ENCODE results near the gene ATAD3A. TPM values are rescaled to one million over a fixed set of nuclear protein-coding genes. Genes with fewer than 3 reads are reported as not detected.
"Not testable (repeated sequence)": the region's sequence is repeated elsewhere in the genome, so short reads cannot be mapped to it uniquely, and the experiment has no call there.

Gene ATAD3A
- polyA plus RNA-seq, 1 donor from 2014 or later, result 30.3 TPM

GRCh38 chr1:1521331-1521730, 9.4 kb downstream of the ATAD3A start:
- Histone ChIP-seq H3F3A (ENCODE audit: insufficient read depth, low read length, poor library complexity, severe bottlenecking) (no peaks in the 10 kb centered on the region), H3K9me2 (ENCODE audit: insufficient read depth, low read length) (no peaks in the 10 kb centered on the region), H3K9ac (ENCODE audit: low read length) (no peak overlapping the region), H3K27ac (ENCODE audit: low read length) (no peak overlapping the region), H3K9me3 (ENCODE audit: low read length) (no peaks in the 10 kb centered on the region), H2AFZ (ENCODE audit: low read depth, low read length) (no peak overlapping the region), H3K27me3 (ENCODE audit: insufficient read depth, low read depth, low read length) (no peaks in the 10 kb centered on the region), H3K79me2 (replicated peaks; ENCODE audit: insufficient read depth, low read length) (no peaks in the 10 kb centered on the region), H3K4me3 (ENCODE audit: low read length) (no peak overlapping the region), H3K4me2 (ENCODE audit: low read length) (no peak overlapping the region), H3K36me3 (ENCODE audit: insufficient read depth, low read length) (no peaks in the 10 kb centered on the region), H4K20me1 (ENCODE audit: insufficient read depth) (no peaks in the 10 kb centered on the region)
- TF ChIP-seq POLR2AphosphoS5 (IDR thresholded peaks at IDR 0.05) (no peak), SMC3 (conservative IDR thresholded peaks at IDR 0.05; ENCODE audit: poor library complexity) (no peak), EP300 (conservative IDR thresholded peaks at IDR 0.05; ENCODE audit: poor library complexity, severe bottlenecking) (no peak), REST (IDR thresholded peaks at IDR 0.05; ENCODE audit: borderline replicate concordance) (no peak), EZH2 (IDR thresholded peaks at IDR 0.05; ENCODE audit: borderline replicate concordance, insufficient read depth, low read length, poor library complexity, severe bottlenecking) (no peak), TAF1 (IDR thresholded peaks at IDR 0.05; ENCODE audit: low read depth) (no peak), RAD21 (conservative IDR thresholded peaks at IDR 0.05) (no peak), CTCF (IDR thresholded peaks at IDR 0.05; ENCODE audit: poor library complexity, severe bottlenecking) (no peak), MXI1 (conservative IDR thresholded peaks at IDR 0.05; ENCODE audit: poor library complexity, severe bottlenecking) (no peak)

- H3K36me3 ChIP-seq (ENCODE audit: insufficient read depth, low read length); H3K4me2 ChIP-seq (ENCODE audit: low read length); H3K9ac ChIP-seq (ENCODE audit: low read length): not testable (repeated sequence)
These were observed 10.6 kb downstream of the ATAD3A start for GRCh38 chr1:1522536-1522935.

GRCh38 chr1:1523226-1523625, 11.3 kb downstream of the ATAD3A start:
- H3K27me3 ChIP-seq (ENCODE audit: insufficient read depth, low read depth, low read length); H3K27ac ChIP-seq (ENCODE audit: low read length); H3K9me2 ChIP-seq (ENCODE audit: insufficient read depth, low read length); H3K9ac ChIP-seq (ENCODE audit: low read length); H2AFZ ChIP-seq (ENCODE audit: low read depth, low read length); H3K4me3 ChIP-seq (ENCODE audit: low read length); H4K20me1 ChIP-seq (ENCODE audit: insufficient read depth); H3F3A ChIP-seq (ENCODE audit: insufficient read depth, low read length, poor library complexity, severe bottlenecking); H3K36me3 ChIP-seq (ENCODE audit: insufficient read depth, low read length); H3K4me2 ChIP-seq (ENCODE audit: low read length); H3K79me2 ChIP-seq (replicated peaks; ENCODE audit: insufficient read depth, low read length); H3K9me3 ChIP-seq (ENCODE audit: low read length): not testable (repeated sequence)

More at GRCh38 chr1:1522536-1522935, 10.6 kb downstream of the ATAD3A start:
- not testable (repeated sequence) for H4K20me1 ChIP-seq (ENCODE audit: insufficient read depth); H3K27ac ChIP-seq (ENCODE audit: low read length); H3K27me3 ChIP-seq (ENCODE audit: insufficient read depth, low read depth, low read length); H3F3A ChIP-seq (ENCODE audit: insufficient read depth, low read length, poor library complexity, severe bottlenecking); H3K4me3 ChIP-seq (ENCODE audit: low read length); H3K9me2 ChIP-seq (ENCODE audit: insufficient read depth, low read length); H2AFZ ChIP-seq (ENCODE audit: low read depth, low read length); H3K9me3 ChIP-seq (ENCODE audit: low read length); H3K79me2 ChIP-seq (replicated peaks; ENCODE audit: insufficient read depth, low read length)

GRCh38 chr1:1523651-1524050, 11.7 kb downstream of the ATAD3A start:
- H3K4me2 ChIP-seq (ENCODE audit: low read length); H3K9ac ChIP-seq (ENCODE audit: low read length); H3K36me3 ChIP-seq (ENCODE audit: insufficient read depth, low read length): not testable (repeated sequence)

GRCh38 chr1:1524750-1525383, 12.9 kb downstream of the ATAD3A start:
- H3K4me2 ChIP-seq (ENCODE audit: low read length), result not testable (repeated sequence)

More at GRCh38 chr1:1523651-1524050, 11.7 kb downstream of the ATAD3A start:
- not testable (repeated sequence) for H4K20me1 ChIP-seq (ENCODE audit: insufficient read depth); H3K9me2 ChIP-seq (ENCODE audit: insufficient read depth, low read length); H3K27ac ChIP-seq (ENCODE audit: low read length); H3F3A ChIP-seq (ENCODE audit: insufficient read depth, low read length, poor library complexity, severe bottlenecking); H3K4me3 ChIP-seq (ENCODE audit: low read length); H3K9me3 ChIP-seq (ENCODE audit: low read length); H3K79me2 ChIP-seq (replicated peaks; ENCODE audit: insufficient read depth, low read length); H3K27me3 ChIP-seq (ENCODE audit: insufficient read depth, low read depth, low read length); H2AFZ ChIP-seq (ENCODE audit: low read depth, low read length)

More at GRCh38 chr1:1524750-1525383, 12.9 kb downstream of the ATAD3A start:
- not testable (repeated sequence) for H3K36me3 ChIP-seq (ENCODE audit: insufficient read depth, low read length); H4K20me1 ChIP-seq (ENCODE audit: insufficient read depth); H3F3A ChIP-seq (ENCODE audit: insufficient read depth, low read length, poor library complexity, severe bottlenecking); H3K27ac ChIP-seq (ENCODE audit: low read length); H3K9me2 ChIP-seq (ENCODE audit: insufficient read depth, low read length); H3K27me3 ChIP-seq (ENCODE audit: insufficient read depth, low read depth, low read length); H3K9ac ChIP-seq (ENCODE audit: low read length); H3K79me2 ChIP-seq (replicated peaks; ENCODE audit: insufficient read depth, low read length); H3K4me3 ChIP-seq (ENCODE audit: low read length); H2AFZ ChIP-seq (ENCODE audit: low read depth, low read length); H3K9me3 ChIP-seq (ENCODE audit: low read length)
